VCaP (cell line): ENCODE data around the gene MVB12A.

Source experiments
- H3K27ac ChIP-seq: fragments of 450-650 bp; 2 replicates; pipeline ENCODE4 v1.5.1; 2017
- TF ChIP-seq, protein P1 (sequence below): fragments of 450-650 bp; conservative IDR thresholded peaks from 2 replicates; pipeline ENCODE4 v1.5.1; 2017; ENCODE audit warnings: mild to moderate bottlenecking, moderate library complexity

MVB12A gene

DNA sequence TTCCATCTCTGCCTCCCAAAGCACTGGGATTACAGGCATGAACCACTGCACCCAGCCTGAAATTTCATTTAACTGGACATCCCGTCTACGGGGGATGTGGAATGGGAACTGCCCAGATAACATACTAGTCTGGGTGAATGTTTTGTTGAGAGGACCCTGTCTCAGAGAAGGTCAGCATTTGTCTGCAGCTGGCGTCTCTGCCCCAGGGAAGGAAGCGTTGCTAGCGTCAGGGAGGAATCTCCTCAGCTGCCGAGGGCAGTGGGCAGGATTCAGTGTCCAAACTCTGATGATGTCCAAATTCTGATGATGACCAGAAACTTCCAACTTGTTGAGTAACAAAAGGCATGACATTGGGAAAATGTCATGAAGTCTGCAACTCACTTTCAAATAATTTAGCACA lies 37.8 kb downstream of the MVB12A start:
- H3K27ac ChIP-seq = no peak overlapping the region
- TF ChIP-seq, protein P1, sequence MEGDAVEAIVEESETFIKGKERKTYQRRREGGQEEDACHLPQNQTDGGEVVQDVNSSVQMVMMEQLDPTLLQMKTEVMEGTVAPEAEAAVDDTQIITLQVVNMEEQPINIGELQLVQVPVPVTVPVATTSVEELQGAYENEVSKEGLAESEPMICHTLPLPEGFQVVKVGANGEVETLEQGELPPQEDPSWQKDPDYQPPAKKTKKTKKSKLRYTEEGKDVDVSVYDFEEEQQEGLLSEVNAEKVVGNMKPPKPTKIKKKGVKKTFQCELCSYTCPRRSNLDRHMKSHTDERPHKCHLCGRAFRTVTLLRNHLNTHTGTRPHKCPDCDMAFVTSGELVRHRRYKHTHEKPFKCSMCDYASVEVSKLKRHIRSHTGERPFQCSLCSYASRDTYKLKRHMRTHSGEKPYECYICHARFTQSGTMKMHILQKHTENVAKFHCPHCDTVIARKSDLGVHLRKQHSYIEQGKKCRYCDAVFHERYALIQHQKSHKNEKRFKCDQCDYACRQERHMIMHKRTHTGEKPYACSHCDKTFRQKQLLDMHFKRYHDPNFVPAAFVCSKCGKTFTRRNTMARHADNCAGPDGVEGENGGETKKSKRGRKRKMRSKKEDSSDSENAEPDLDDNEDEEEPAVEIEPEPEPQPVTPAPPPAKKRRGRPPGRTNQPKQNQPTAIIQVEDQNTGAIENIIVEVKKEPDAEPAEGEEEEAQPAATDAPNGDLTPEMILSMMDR = no peak

DNA sequence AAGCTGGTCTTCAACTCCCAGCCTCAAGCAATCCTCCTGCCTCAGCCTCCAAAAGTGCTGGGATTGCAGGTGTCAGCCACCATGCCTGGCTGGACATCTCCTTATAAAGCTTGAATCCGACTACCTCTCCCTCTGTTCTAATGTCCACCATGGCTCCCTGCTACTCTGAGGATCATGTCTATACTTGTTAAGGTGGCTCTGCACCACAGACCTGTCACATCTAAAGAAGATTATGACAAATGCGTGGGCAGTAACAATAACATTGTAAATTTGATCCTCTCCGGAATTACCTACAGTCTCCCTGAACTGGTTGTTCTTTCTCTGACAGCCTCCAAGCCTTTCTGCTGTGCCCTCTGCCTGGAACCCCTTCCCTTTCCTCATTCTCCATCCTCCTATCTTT lies 39.1 kb downstream of the MVB12A start:
- TF ChIP-seq, protein P1 = no peak
- H3K27ac ChIP-seq = no peak overlapping the region

DNA sequence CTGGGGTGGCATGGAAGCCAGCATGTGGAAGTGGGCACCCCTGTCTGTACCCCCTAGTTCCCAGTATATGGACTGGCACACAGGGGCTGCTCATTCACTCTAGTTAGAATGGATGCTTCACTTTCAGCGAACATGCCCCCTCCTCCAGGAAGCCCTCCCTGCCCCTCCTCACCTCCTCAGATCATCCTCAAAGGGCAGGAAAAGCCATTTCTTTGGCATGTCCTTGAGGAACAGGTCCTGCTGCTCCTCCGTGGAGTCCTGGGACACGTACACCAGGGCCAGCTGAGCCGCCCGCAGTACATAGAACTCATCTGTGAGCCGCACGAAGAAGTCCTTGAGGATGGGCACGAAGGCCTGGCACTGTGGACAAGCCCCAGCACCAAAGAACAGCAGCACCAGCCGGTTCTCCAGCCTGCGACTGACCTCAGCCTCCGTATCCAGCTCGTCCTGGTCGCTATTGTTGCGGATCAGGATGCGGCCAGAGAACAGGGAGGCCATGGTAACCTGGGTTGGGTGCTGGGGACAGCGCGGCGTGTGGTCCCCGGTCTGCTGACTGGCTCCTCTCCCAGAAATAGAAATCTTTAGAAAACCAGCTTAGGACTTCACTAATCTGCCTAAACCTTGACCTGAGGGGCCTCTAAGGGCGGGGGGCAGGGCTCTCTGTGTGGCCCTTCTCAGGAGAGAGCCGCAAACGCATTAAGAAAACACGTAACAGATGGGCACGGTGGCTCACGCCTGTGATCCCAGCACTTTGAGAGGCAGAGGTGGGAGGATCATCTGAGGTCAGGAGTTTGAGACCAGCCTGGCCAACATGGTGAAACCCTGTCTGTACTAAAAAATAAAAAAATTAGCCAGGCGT lies 40.8 kb downstream of the MVB12A start, which contains the start of gene NXNL1:
Gene NXNL1, minus strand, starts transcription at position 555 of the 859 bp plus-strand sequence. Its CDS starts 57 bp downstream, at position 498.
- H3K27ac ChIP-seq = no peak within 1 kb of the TSS
- TF ChIP-seq, protein P1 = no peak

DNA sequence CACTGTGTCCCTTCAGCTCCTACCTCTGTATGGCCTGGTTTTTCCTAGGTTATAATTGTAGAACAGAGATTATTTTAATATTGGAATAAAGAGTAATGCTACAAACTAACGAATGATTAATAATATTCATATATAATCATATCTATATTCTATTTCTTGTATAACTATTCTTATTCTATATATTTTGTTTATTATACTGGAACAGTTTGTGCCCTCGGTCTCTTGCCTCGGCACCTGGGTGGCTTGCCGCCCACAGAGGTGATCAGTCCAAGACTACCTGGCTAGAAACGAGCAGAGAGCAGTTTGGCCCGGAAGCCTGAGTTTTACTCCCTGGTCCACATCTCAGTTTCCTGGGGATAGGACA lies 46.6 kb downstream of the MVB12A start:
- H3K27ac ChIP-seq = no peak overlapping the region
- TF ChIP-seq, protein P1 = peak; percentile 54

DNA sequence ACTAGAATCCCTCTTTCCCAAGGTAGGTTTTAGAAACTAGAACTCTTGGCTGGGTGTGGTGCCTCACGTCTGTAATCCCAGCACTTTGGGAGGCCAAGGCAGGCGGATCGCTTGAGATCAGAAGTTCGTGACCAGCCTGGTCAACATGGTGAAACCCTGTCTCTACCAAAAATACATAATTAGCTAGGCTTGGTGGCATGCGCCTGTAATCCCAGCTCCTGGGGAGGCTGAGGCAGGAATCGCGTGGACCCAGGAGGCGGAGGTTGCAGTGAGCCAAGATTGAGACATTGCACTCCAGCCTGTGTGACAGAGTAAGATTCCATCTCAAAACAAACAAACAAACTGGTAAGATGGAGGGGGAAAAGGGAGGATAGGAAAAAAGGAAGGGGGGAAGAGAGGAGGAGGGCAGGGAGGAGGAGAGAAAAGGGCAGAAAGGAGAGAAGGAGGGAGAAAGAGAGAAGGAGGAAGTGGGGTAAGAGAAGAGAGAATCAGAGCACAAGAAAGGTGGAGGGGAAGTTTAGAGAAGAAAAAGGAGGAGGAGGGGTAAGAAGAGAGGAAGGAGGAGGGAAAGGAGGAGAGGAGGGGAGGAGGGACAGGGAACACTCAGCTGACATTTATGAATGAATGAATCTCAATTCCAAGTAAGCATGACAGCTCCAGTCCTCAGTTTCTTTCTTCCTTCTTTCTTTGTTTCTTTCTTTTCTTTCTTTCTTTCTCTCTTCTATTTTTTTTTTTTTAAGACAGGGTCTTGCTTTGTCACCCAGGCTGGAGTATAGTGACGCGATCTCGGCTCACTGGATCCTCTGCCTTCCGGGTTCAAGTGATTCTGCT lies 47.8 kb downstream of the MVB12A start:
- TF ChIP-seq, protein P1 = no peak
- no peak overlapping the region; the same call in 1 of the 2 replicates for H3K27ac ChIP-seq

DNA sequence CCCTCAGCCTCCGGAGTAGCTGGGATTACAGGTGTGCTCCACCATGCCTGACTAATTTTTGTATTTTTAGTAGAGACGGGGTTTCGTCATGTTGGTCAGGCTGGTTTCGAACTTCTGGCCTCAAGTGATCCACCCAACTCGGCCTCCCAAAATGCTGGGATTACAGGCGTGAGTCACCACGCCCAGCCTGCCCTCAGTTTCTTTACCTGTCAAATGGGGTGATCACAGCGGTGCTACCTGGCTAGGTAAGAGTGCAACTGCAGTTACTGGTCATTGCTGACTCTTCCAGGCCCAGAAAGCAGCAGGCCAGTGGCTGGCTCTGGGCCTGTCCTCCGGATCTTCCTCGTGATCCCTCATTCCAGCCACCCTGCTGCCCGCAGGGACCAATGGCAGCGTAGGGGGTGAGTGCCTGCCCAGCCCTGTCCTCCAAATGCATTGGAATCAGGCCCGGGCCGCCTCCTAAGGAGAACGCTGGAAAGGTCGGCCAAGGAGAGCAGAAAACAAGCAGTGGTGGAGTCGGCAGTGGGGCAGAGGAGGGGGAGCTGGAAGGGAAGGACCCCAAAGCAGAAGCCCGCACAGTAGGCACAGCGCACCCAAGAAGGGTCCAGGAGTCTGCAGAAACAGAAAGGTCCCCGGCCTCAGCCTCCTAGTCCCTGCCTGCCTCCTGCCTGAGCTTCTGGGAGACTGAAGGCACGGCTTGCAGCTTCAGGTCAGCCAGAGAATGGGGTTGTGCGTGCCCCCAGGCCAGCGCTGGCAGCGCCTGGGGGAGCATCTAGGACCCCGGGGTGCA lies 48.6 kb downstream of the MVB12A start:
- H3K27ac ChIP-seq = peak overlapping the region; percentile 73
- TF ChIP-seq, protein P1 = no peak
